Tibial nerve (tissue), 3 donors: ENCODE measurements around the gene AFG3L2.

Source experiments
- CTCF ChIP-seq, 5 experiments: fragments of 200-600 bp in 3 of 5; fragments of 450-650 bp in 2 of 5; sonication (generic) in 3 of 5; IDR thresholded peaks; one replicate each; pipeline ENCODE4 v1.5.1; 2016 to 2019; ENCODE audit warnings: antibody characterized with exemption in 5 of 5, mild to moderate bottlenecking in 3 of 5, moderate library complexity in 2 of 5
- POLR2A ChIP-seq, 2 donors: fragments of 450-650 bp; IDR thresholded peaks; one replicate each; pipeline ENCODE4 v1.6.1; 2017; ENCODE audit warnings: antibody characterized with exemption in 2 of 2, mild to moderate bottlenecking in 2 of 2, moderate library complexity in 2 of 2

DNA sequence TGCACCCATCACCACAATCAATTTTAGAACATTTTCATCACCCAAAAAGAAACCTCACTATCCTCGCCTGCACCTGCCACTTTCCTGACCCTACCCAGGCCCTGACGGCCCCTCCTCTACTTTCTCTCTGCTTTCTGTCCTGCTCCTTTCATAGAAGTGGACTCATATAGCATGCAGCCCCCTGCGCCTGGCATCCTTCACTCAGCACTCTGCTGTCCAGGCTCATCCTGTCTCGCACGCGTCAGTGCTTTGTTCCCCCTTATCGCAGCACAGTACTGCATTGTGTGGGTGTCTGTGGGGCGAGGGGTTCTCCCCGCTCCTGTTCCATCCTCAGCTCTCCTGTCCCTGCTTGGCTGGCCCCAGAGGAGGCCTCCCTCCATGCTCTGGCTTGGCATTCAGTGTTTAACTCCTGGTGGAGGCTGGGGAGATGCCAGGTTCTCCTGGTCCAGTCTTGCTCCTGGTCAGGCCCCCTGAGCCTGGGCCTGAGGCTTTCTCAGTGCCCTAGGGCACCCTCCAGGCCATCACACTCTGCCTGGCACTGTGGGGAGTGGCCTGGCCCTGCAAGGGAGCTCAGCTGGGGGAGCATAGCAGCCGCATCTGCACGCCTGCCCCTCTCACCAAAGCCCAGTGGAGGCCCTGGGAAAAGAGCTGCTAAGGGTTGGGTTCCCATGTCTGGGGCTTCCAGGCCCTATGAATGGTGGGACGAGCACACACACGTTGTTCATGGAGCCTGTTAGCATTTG is 75.6 kb downstream of the AFG3L2 start:
- TF ChIP-seq CTCF (IDR thresholded peaks at IDR 0.05) (no peak), POLR2A (IDR thresholded peaks at IDR 0.05) (no peak)
